H1 (cell line): ENCODE data around the gene ANKRD11. TPM values are rescaled to one million over a fixed set of nuclear protein-coding genes. Genes with fewer than 3 reads are reported as not detected.

Experiments used
- CTCF ChIA-PET: fragments of 300-600 bp; sonication (Branson Sonifier 250); formaldehyde crosslinking; loops from one replicate; lab custom pipeline; 2021; ENCODE audit not compliant: partially characterized antibody; lab: Charles Lee
- POLR2A ChIA-PET: fragments of 300-600 bp; sonication (Branson Sonifier 250); formaldehyde crosslinking; loops from one replicate; lab custom pipeline; 2021; ENCODE audit warnings: inconsistent platforms; ENCODE audit not compliant: partially characterized antibody; lab: Charles Lee
- DNase-seq, 2 experiments: peaks; one replicate each; pipeline versions ENCODE4 v3.0.0 to v3.0.0-alpha.2; 2010 to 2022; ENCODE audit warnings: low spot score in 2 of 2, low read depth in 1 of 2, mixed read lengths in 1 of 2
- FAIRE-seq: peaks from 2 replicates; lab custom pipeline; 2011; peaks lifted over from hg19 to GRCh38; lab: Jason Lieb, UNC
- H2AFZ ChIP-seq: 2 replicates; pipeline ENCODE4 v1.8.1; 2012; ENCODE audit warnings: low read length, inconsistent platforms
- H2AK5ac ChIP-seq: 2 replicates; pipeline ENCODE4 v1.6.1; 2013; ENCODE audit warnings: low read depth, low read length
- H2BK120ac ChIP-seq: replicated peaks from 2 replicates; pipeline ENCODE3; 2013; ENCODE audit warnings: low read depth, low read length, inconsistent platforms
- H2BK12ac ChIP-seq: 2 replicates; pipeline ENCODE4 v1.6.1; 2013; ENCODE audit warnings: low read depth, low read length
- H2BK15ac ChIP-seq: 2 replicates; pipeline ENCODE4 v1.6.1; 2013; ENCODE audit warnings: low read length
- H2BK20ac ChIP-seq: 2 replicates; pipeline ENCODE4 v1.6.1; 2013; ENCODE audit warnings: low read length
- H2BK5ac ChIP-seq: 2 replicates; pipeline ENCODE4 v1.6.1; 2013; ENCODE audit warnings: low read depth, low read length
- H3K14ac ChIP-seq: 2 replicates; pipeline ENCODE4 v1.6.1; 2013; ENCODE audit warnings: inconsistent platforms; ENCODE audit not compliant: insufficient read length
- H3K18ac ChIP-seq: 2 replicates; pipeline ENCODE4 v1.6.1; 2013; ENCODE audit warnings: low read length; ENCODE audit errors: extremely low read depth
- H3K23ac ChIP-seq: 2 replicates; pipeline ENCODE4 v1.6.1; 2013; ENCODE audit warnings: inconsistent platforms; ENCODE audit not compliant: insufficient read length
- H3K23me2 ChIP-seq: 2 replicates; pipeline ENCODE4 v1.6.1; 2013; ENCODE audit warnings: low read depth, low read length
- H3K27ac ChIP-seq: 2 replicates; pipeline ENCODE4 v1.6.1; 2011; ENCODE audit warnings: low read depth, low read length, inconsistent platforms
- H3K27me3 ChIP-seq, 4 experiments: replicated peaks in 1 of 4; 1 replicate in 1 of 4; 2 replicates in 3 of 4; pipeline versions ENCODE4 v1.6.1 to v1.8.1; 2011 to 2013; ENCODE audit warnings: low read length in 3 of 4, mild to moderate bottlenecking in 3 of 4, inconsistent platforms in 2 of 4, mixed read lengths in 2 of 4, moderate library complexity in 1 of 4; ENCODE audit not compliant: control insufficient read depth in 3 of 4, insufficient read depth in 3 of 4; ENCODE audit errors: extremely low read depth in 1 of 4
- H3K36me3 ChIP-seq, 4 experiments: 2 replicates each; pipeline versions ENCODE4 v1.6.1 to v1.8.1; 2011 to 2013; ENCODE audit warnings: mild to moderate bottlenecking in 4 of 4, low read length in 3 of 4, moderate library complexity in 2 of 4, control low read depth in 1 of 4, inconsistent platforms in 1 of 4; ENCODE audit not compliant: insufficient read depth in 4 of 4, control insufficient read depth in 2 of 4
- H3K4ac ChIP-seq: replicated peaks from 2 replicates; pipeline ENCODE3; 2013; ENCODE audit warnings: low read length, low read depth, mixed read lengths, inconsistent platforms; ENCODE audit not compliant: insufficient read length
- H3K4me1 ChIP-seq, 4 experiments: replicated peaks in 1 of 4; 1 replicate in 1 of 4; 2 replicates in 3 of 4; pipeline versions ENCODE4 v1.6.1 to v1.8.1; 2011 to 2013; ENCODE audit warnings: low read length in 3 of 4, inconsistent platforms in 2 of 4, mixed read lengths in 1 of 4; ENCODE audit not compliant: insufficient read depth in 4 of 4, control insufficient read depth in 3 of 4
- H3K4me2 ChIP-seq, 2 experiments: 2 replicates each; pipeline versions ENCODE4 v1.6.1 to v1.8.1; 2011 to 2013; ENCODE audit warnings: low read depth in 2 of 2, low read length in 2 of 2, control low read depth in 1 of 2, inconsistent platforms in 1 of 2, mild to moderate bottlenecking in 1 of 2; ENCODE audit not compliant: insufficient read depth in 1 of 2
- H3K4me3 ChIP-seq, 4 experiments: fragments of 200-600, 300-600 bp in 1 of 4; sonication (generic), shearing (Covaris generic), sonication (Bioruptor Twin) in 1 of 4; 2 replicates each; pipeline versions ENCODE4 v1.5.1 to v1.8.1; 2011 to 2016; ENCODE audit warnings: low read length in 4 of 4, low read depth in 3 of 4, control low read depth in 2 of 4, inconsistent platforms in 2 of 4, mild to moderate bottlenecking in 2 of 4, mixed read lengths in 1 of 4, moderate library complexity in 1 of 4; ENCODE audit not compliant: insufficient read depth in 2 of 4; ENCODE audit errors: extremely low read depth in 1 of 4
- H3K56ac ChIP-seq: replicated peaks from 2 replicates; pipeline ENCODE3; 2013; ENCODE audit warnings: low read depth, mild to moderate bottlenecking, mixed read lengths, low read length, inconsistent platforms; ENCODE audit not compliant: insufficient read length
- H3K79me1 ChIP-seq: 2 replicates; pipeline ENCODE4 v1.6.1; 2013; ENCODE audit warnings: low read depth, low read length, control low read depth
- H3K79me2 ChIP-seq, 2 experiments: 2 replicates each; pipeline versions ENCODE4 v1.6.1 to v1.8.1; 2012 to 2013; ENCODE audit warnings: low read length in 2 of 2, mild to moderate bottlenecking in 2 of 2, inconsistent platforms in 1 of 2; ENCODE audit not compliant: insufficient read depth in 2 of 2, control insufficient read depth in 1 of 2
- H3K9ac ChIP-seq, 4 experiments: replicated peaks in 1 of 4; 1 replicate in 1 of 4; 2 replicates in 3 of 4; pipeline versions ENCODE4 v1.6.1 to v1.8.1; 2011 to 2013; ENCODE audit warnings: low read depth in 3 of 4, low read length in 3 of 4, control low read depth in 2 of 4, mild to moderate bottlenecking in 2 of 4, moderate library complexity in 2 of 4, inconsistent platforms in 1 of 4; ENCODE audit errors: extremely low read depth in 1 of 4
- H3K9me3 ChIP-seq, 2 experiments: 2 replicates each; pipeline versions ENCODE4 v1.6.1 to v1.8.1; 2012 to 2013; ENCODE audit warnings: mild to moderate bottlenecking in 2 of 2, moderate library complexity in 2 of 2, control low read depth in 1 of 2, inconsistent platforms in 1 of 2, low read depth in 1 of 2, low read length in 1 of 2, mixed read lengths in 1 of 2; ENCODE audit not compliant: insufficient read depth in 2 of 2
- H4K20me1 ChIP-seq, 2 experiments: replicated peaks in 1 of 2; 2 replicates each; pipeline versions ENCODE3 to v1.8.1; 2011 to 2013; ENCODE audit warnings: inconsistent platforms in 2 of 2, low read length in 2 of 2, mild to moderate bottlenecking in 1 of 2; ENCODE audit not compliant: insufficient read depth in 2 of 2, control insufficient read depth in 1 of 2
- H4K5ac ChIP-seq: 2 replicates; pipeline ENCODE4 v1.6.1; 2013; ENCODE audit warnings: low read length, low read depth, mixed read lengths, inconsistent platforms; ENCODE audit not compliant: insufficient read length
- H4K8ac ChIP-seq: 2 replicates; pipeline ENCODE4 v1.8.0; 2013; ENCODE audit warnings: mild to moderate bottlenecking, moderate library complexity, low read length, inconsistent platforms; ENCODE audit not compliant: insufficient read depth; ENCODE audit errors: extremely low read depth
- H4K91ac ChIP-seq: replicated peaks from 2 replicates; pipeline ENCODE3; 2013; ENCODE audit warnings: low read length, mixed read lengths, inconsistent platforms; ENCODE audit not compliant: insufficient read length
- BRCA1 ChIP-seq: IDR thresholded peaks from 2 replicates; pipeline ENCODE4 v1.6.1; 2012; ENCODE audit warnings: low read depth, low read length, improper control_type of control experiment
- CHD1 ChIP-seq: IDR thresholded peaks from 2 replicates; pipeline ENCODE4 v1.6.1; 2012; ENCODE audit warnings: low read depth, low read length, improper control_type of control experiment
- CREB1 ChIP-seq: IDR thresholded peaks from 2 replicates; pipeline ENCODE4 v1.6.1; 2012; ENCODE audit warnings: inconsistent platforms
- EGR1 ChIP-seq: IDR thresholded peaks from 2 replicates; pipeline ENCODE4 v1.6.1; 2011; ENCODE audit warnings: low read depth, low read length, borderline replicate concordance
- GABPA ChIP-seq: IDR thresholded peaks from 2 replicates; pipeline ENCODE4 v1.6.1; 2011; ENCODE audit warnings: mild to moderate bottlenecking, low read length, moderate library complexity, borderline replicate concordance; ENCODE audit not compliant: insufficient read depth
- NANOG ChIP-seq: IDR thresholded peaks from 2 replicates; pipeline ENCODE4 v1.6.1; 2011; ENCODE audit warnings: low read length, low read depth, mild to moderate bottlenecking, inconsistent platforms; ENCODE audit not compliant: insufficient read depth, poor library complexity, severe bottlenecking
- SIRT6 ChIP-seq: IDR thresholded peaks from one replicate; pipeline ENCODE4 v1.7.1; 2012; ENCODE audit warnings: low read length, inconsistent platforms
- SIX5 ChIP-seq: IDR thresholded peaks from 2 replicates; pipeline ENCODE4 v1.6.1; 2011; ENCODE audit warnings: mild to moderate bottlenecking, low read depth, low read length
- SP2 ChIP-seq: IDR thresholded peaks from 2 replicates; pipeline ENCODE4 v1.6.1; 2012; ENCODE audit warnings: mild to moderate bottlenecking, low read length, inconsistent platforms
- WGBS, 2 experiments: shearing (Covaris generic) in 1 of 2; methylation state at CpG; one replicate each; pipeline versions ENCODE4 v1.1.6 to v1.1.7; 2013 to 2015; ENCODE audit warnings: low lambda C conversion rate in 2 of 2, mixed read lengths in 2 of 2, inconsistent platforms in 1 of 2, low coverage in 1 of 2, missing lambda C conversion rate in 1 of 2; ENCODE audit not compliant: insufficient replicate concordance in 2 of 2, insufficient coverage in 1 of 2, insufficient read length in 1 of 2; ENCODE audit errors: extremely low coverage in 1 of 2, missing lambda C conversion rate in 1 of 2; 5-methylcytosine and 5-hydroxymethylcytosine counted together
- polyA plus RNA-seq, 7 experiments: library from polyadenylated mRNA; depleted of rRNA in 3 of 7; stranded (reverse) in 5 of 7; unstranded in 2 of 7; fragments of >200 nt in 5 of 7; fragments of 200-250 nt in 2 of 7; gene quantifications; 1 replicate in 5 of 7; 2 replicates in 1 of 7; 4 replicates in 1 of 7; pipeline versions ENCODE4 v1.2.1 to v1.2.3, GENCODE V29; 2011 to 2013; ENCODE audit warnings: missing spikeins in 2 of 7, mixed read lengths in 2 of 7
- total RNA-seq: library from RNA; stranded (reverse); fragmentation: NEBNext Ultra II Directional; extraction: Animal tissue kit (Norgen Biotek cat#: 25700); gene quantifications from 2 replicates; pipeline ENCODE4 v1.2.1, GENCODE V29; 2021

The ANKRD11 gene
- total and polyA plus RNA-seq, 2 of the 8 experiments (the other 6 are each of a cell fraction or from before 2014, with no cell fraction given): 46.5 to 142 TPM

- H4K20me1 ChIP-seq: peaks cover 58 to 68% of the 10 kb centered on the region in 2 experiments
- no peak for TF ChIP-seq NANOG
- TF ChIP-seq EGR1: no peak
- TF ChIP-seq SIRT6: no peak
- TF ChIP-seq BRCA1: no peak
- TF ChIP-seq GABPA: no peak
- TF ChIP-seq CREB1: no peak
- no peak for TF ChIP-seq SIX5
- TF ChIP-seq CHD1: no peak
- no peak for TF ChIP-seq SP2
These were observed 45.6 kb downstream of the ANKRD11 start for GRCh38 chr16:89444728-89445127.

More at GRCh38 chr16:89444728-89445127, 45.6 kb downstream of the ANKRD11 start:
- Histone ChIP-seq H4K8ac (no peak overlapping the region), H3K14ac (no peak overlapping the region), H4K5ac (no peak overlapping the region), H3K4me1 (peaks cover 9 to 38% (median 18%) of the 10 kb centered on the region in 4 experiments), H3K27me3 (no peaks in the 10 kb centered on the region), H2AK5ac (no peak overlapping the region; the same call in 1 of the 2 replicates), H3K4me3 (no peak overlapping the region), H3K36me3 (no peaks in the 10 kb centered on the region), H2BK20ac (no peak overlapping the region), H2BK5ac (peak overlapping the region; percentile 63; the same call in 1 of the 2 replicates), H3K79me2 (peaks cover 73 to 100% of the 10 kb centered on the region in 2 experiments), H3K56ac (no peak overlapping the region), H3K9me3 (no peaks in the 10 kb centered on the region), H3K23ac (no peak overlapping the region), H3K79me1 (peaks cover 37% of the 10 kb centered on the region), H4K91ac (no peak overlapping the region), H2BK15ac (no peak overlapping the region), H3K23me2 (no peaks in the 10 kb centered on the region), H2BK120ac (no peak overlapping the region), H3K4me2 (no peak overlapping the region; a peak in 1 of 4 replicates), H3K9ac (no peak overlapping the region), H2BK12ac (no peak overlapping the region; the same call in 1 of the 2 replicates), H2AFZ (no peak overlapping the region), H3K4ac (no peak overlapping the region), H3K18ac (peak overlapping the region; percentile 28; the same call in 1 of the 2 replicates), H3K27ac (no peak overlapping the region)
- POLR2A ChIA-PET: interaction anchor here (0.7 to 2.8 kb wide), 8 partner anchors 10 to 119 kb away, joined by 3 to 8 read pairs (median 4); no protein-coding TSS in a partner anchor
- CTCF ChIA-PET: interaction anchor here (0.5 to 2.3 kb wide), 5 partner anchors 9 to 60 kb away, joined by 3 to 7 read pairs (median 3); no protein-coding TSS in a partner anchor
- 78% methylated on average over 3 of the region's 3 CpGs; no CpG with 5 or more reads in 1 of the 2 experiments for WGBS, 2 experiments
- DNase-seq (no peak), FAIRE-seq (no peak)
